CD14-positive monocyte (primary cell): Measurements from ENCODE around the gene URI1. TPM values are rescaled to one million over a fixed set of nuclear protein-coding genes. Genes with fewer than 3 reads are reported as not detected.
A peak's percentile ranks its signal among the peaks of the same experiment; 100 is the strongest.

Source experiments
- DNase-seq, 3 donors: peaks; one replicate each; pipeline ENCODE4 v3.0.0-alpha.2; 2011 to 2022
- H2AFZ ChIP-seq: 2 replicates; pipeline ENCODE4 v1.6.0; 2012; ENCODE audit warnings: mild to moderate bottlenecking, low read depth, low read length, inconsistent platforms; ENCODE audit not compliant: insufficient read depth, poor library complexity, severe bottlenecking
- H3K27ac ChIP-seq, 2 donors: 1 replicate in 1 of 2; 2 replicates in 1 of 2; pipeline ENCODE4 v1.5.1; 2012 to 2013; ENCODE audit warnings: low read length in 2 of 2, control low read depth in 1 of 2, inconsistent platforms in 1 of 2, low read depth in 1 of 2, mild to moderate bottlenecking in 1 of 2
- H3K27me3 ChIP-seq, 2 donors: one replicate each; pipeline versions ENCODE4 v1.6.0 to v1.6.1; 2011 to 2013; ENCODE audit warnings: low read length in 2 of 2; ENCODE audit not compliant: control insufficient read depth in 2 of 2, insufficient read depth in 2 of 2
- H3K36me3 ChIP-seq, 2 donors: replicated peaks in 1 of 2; 1 replicate in 1 of 2; 2 replicates in 1 of 2; pipeline versions ENCODE4 v1.5.1 to v1.6.1; 2012 to 2013; ENCODE audit warnings: low read length in 2 of 2, control low read depth in 1 of 2, inconsistent platforms in 1 of 2, mild to moderate bottlenecking in 1 of 2; ENCODE audit not compliant: insufficient read depth in 2 of 2, control insufficient read depth in 1 of 2
- H3K4me1 ChIP-seq, 2 donors: 1 replicate in 1 of 2; 2 replicates in 1 of 2; pipeline versions ENCODE4 v1.5.1 to v1.6.1; 2012 to 2013; ENCODE audit warnings: low read length in 2 of 2, control low read depth in 1 of 2, inconsistent platforms in 1 of 2, mild to moderate bottlenecking in 1 of 2, moderate library complexity in 1 of 2; ENCODE audit not compliant: insufficient read depth in 2 of 2, control insufficient read depth in 1 of 2
- H3K4me2 ChIP-seq: replicated peaks from 2 replicates; pipeline ENCODE3; 2012; ENCODE audit warnings: low read length, moderate library complexity, mild to moderate bottlenecking; ENCODE audit not compliant: poor library complexity, severe bottlenecking; ENCODE audit errors: extremely low read depth
- H3K4me3 ChIP-seq, 3 experiments: fragments of 200-600 bp in 1 of 3; sonication (generic) in 1 of 3; replicated peaks in 1 of 3; 1 replicate in 2 of 3; 2 replicates in 1 of 3; pipeline ENCODE4 v1.5.1; 2011 to 2013; ENCODE audit warnings: low read length in 3 of 3, mild to moderate bottlenecking in 3 of 3, control low read depth in 2 of 3, low read depth in 2 of 3, inconsistent platforms in 1 of 3, moderate library complexity in 1 of 3
- H3K79me2 ChIP-seq: 2 replicates; pipeline ENCODE4 v1.6.0; 2012; ENCODE audit warnings: mild to moderate bottlenecking, control low read depth, inconsistent platforms, low read length, moderate library complexity; ENCODE audit not compliant: insufficient read depth
- H3K9ac ChIP-seq: 2 replicates; pipeline ENCODE4 v1.6.0; 2017; ENCODE audit warnings: low read length, mild to moderate bottlenecking; ENCODE audit not compliant: insufficient read depth, poor library complexity, severe bottlenecking
- H3K9me3 ChIP-seq, 2 donors: replicated peaks in 1 of 2; 1 replicate in 1 of 2; 2 replicates in 1 of 2; pipeline versions ENCODE4 v1.5.1 to v1.6.1; 2012 to 2013; ENCODE audit warnings: low read length in 2 of 2, control low read depth in 1 of 2; ENCODE audit not compliant: control insufficient read depth in 1 of 2, insufficient read depth in 1 of 2
- H4K20me1 ChIP-seq: 2 replicates; pipeline ENCODE4 v1.6.0; 2012; ENCODE audit warnings: mild to moderate bottlenecking, low read length, control low read depth, moderate library complexity; ENCODE audit not compliant: insufficient read depth
- H3K27ac Mint-ChIP-seq, 7 donors: one replicate each; pipeline ENCODE4 v1.8.0; 2020; ENCODE audit warnings: mild to moderate bottlenecking in 7 of 7, mixed read lengths in 7 of 7, moderate library complexity in 6 of 7, inconsistent platforms in 2 of 7
- H3K27me3 Mint-ChIP-seq, 3 donors: one replicate each; pipeline ENCODE4 v1.8.0; 2021 to 2022; ENCODE audit warnings: low read depth in 3 of 3, mild to moderate bottlenecking in 3 of 3, mixed read lengths in 3 of 3, moderate library complexity in 3 of 3, inconsistent platforms in 1 of 3
- H3K36me3 Mint-ChIP-seq, 2 donors: one replicate each; pipeline ENCODE4 v1.8.0; 2020; ENCODE audit warnings: mixed read lengths in 2 of 2, inconsistent platforms in 1 of 2, mild to moderate bottlenecking in 1 of 2
- H3K4me1 Mint-ChIP-seq: one replicate; pipeline ENCODE4 v1.8.0; 2020; ENCODE audit warnings: mild to moderate bottlenecking, mixed read lengths
- H3K4me3 Mint-ChIP-seq, 2 donors: one replicate each; pipeline ENCODE4 v1.8.0; 2020; ENCODE audit warnings: mild to moderate bottlenecking in 2 of 2, mixed read lengths in 2 of 2, moderate library complexity in 1 of 2
- H3K9me3 Mint-ChIP-seq, 7 donors: one replicate each; pipeline ENCODE4 v1.8.0; 2020 to 2022; ENCODE audit warnings: mixed read lengths in 7 of 7, mild to moderate bottlenecking in 6 of 7, moderate library complexity in 6 of 7, inconsistent platforms in 2 of 7
- CTCF ChIP-seq: fragments of 200-600 bp; IDR thresholded peaks from one replicate; pipeline ENCODE4 v1.8.0; 2022; ENCODE audit warnings: antibody characterized with exemption, mild to moderate bottlenecking
- WGBS: methylation state at CpG from one replicate; pipeline ENCODE4 v1.1.5; 2013; ENCODE audit warnings: missing lambda C conversion rate; ENCODE audit not compliant: insufficient coverage; 5-methylcytosine and 5-hydroxymethylcytosine counted together
- intact Hi-C, 2 donors: fragments of 100-400 bp; cut with micrococcal nuclease; formaldehyde crosslinking; loops; one replicate each; pipeline versions ENCODE4 v1.15.0 to v1.15.1; 2023
- polyA plus RNA-seq, 3 donors: library from polyadenylated mRNA; depleted of rRNA in 1 of 3; unstranded in 2 of 3; stranded (reverse) in 1 of 3; fragments of 300-500 nt in 2 of 3; fragments of >200 nt in 1 of 3; fragmentation: Illumina TruSeq in 2 of 3; gene quantifications; 1 replicate in 2 of 3; 2 replicates in 1 of 3; pipeline ENCODE4 v1.2.3, GENCODE V29; 2012 to 2021

Gene URI1
- polyA plus RNA-seq, 3 donors, result 5.3 to 19.3 (median 9.7) TPM

GRCh38 chr19:29936409-29936808 is 5.6 kb upstream of the URI1 start:
- H3K27ac Mint-ChIP-seq, result peak overlapping the region in 1 of 7 donors; percentile 50
- no peaks in the 10 kb centered on the region for H3K27me3 ChIP-seq
- H3K36me3 Mint-ChIP-seq, result no peaks in the 10 kb centered on the region
- H3K4me3 Mint-ChIP-seq, result no peak overlapping the region
- intact Hi-C loops, result no loop called here
- H3K27ac ChIP-seq, result no peak overlapping the region
- peaks cover 3% of the 10 kb centered on the region for H3K4me1 Mint-ChIP-seq
- H3K4me3 ChIP-seq, result no peak overlapping the region
- no peaks in the 10 kb centered on the region for H3K79me2 ChIP-seq
- H2AFZ ChIP-seq, result no peak overlapping the region
- H4K20me1 ChIP-seq, result no peaks in the 10 kb centered on the region
- no peak overlapping the region for H3K9ac ChIP-seq
- no peak for TF ChIP-seq CTCF
- H3K36me3 ChIP-seq, result no peaks in the 10 kb centered on the region
- H3K27me3 Mint-ChIP-seq, result peaks cover 0 to 11% (median 10%) of the 10 kb centered on the region in 3 donors
- H3K4me1 ChIP-seq, result peaks cover 0 to 3% of the 10 kb centered on the region in 2 donors
- no peak overlapping the region for H3K4me2 ChIP-seq
- peaks cover 0 to 20% of the 10 kb centered on the region in 2 donors for H3K9me3 ChIP-seq
- H3K9me3 Mint-ChIP-seq, result peaks cover 17 to 33% (median 31%) of the 10 kb centered on the region in 7 donors
- no CpG with 5 or more reads among the region's 3 CpGs for WGBS
- no peak for DNase-seq

GRCh38 chr19:29939628-29940027 is 2.4 kb upstream of the URI1 start:
- H3K79me2 ChIP-seq, result peaks cover 22% of the 10 kb centered on the region
- H3K36me3 ChIP-seq, result no peaks in the 10 kb centered on the region
- H3K4me1 Mint-ChIP-seq, result peaks cover 23% of the 10 kb centered on the region
- TF ChIP-seq CTCF, result no peak
- no peak for DNase-seq
- H3K4me3 ChIP-seq, result no peak overlapping the region
- intact Hi-C loops, result loop anchor here (2.0 to 10.0 kb wide), 4 partner anchors 97 to 335 kb away; partner anchors contain the start of genes POP4 (in 2 of the 2) and CCNE1 (in 1 of the 2)
- no peak overlapping the region for H2AFZ ChIP-seq
- H3K9ac ChIP-seq, result no peak overlapping the region
- 100% methylated on average over 1 of the region's 1 CpG for WGBS
- no peak overlapping the region for H3K4me2 ChIP-seq
- peaks cover 18% of the 10 kb centered on the region for H4K20me1 ChIP-seq
- no peaks in the 10 kb centered on the region for H3K36me3 Mint-ChIP-seq
- no peak overlapping the region for H3K27ac Mint-ChIP-seq
- H3K27ac ChIP-seq, result no peak overlapping the region
- peaks cover 0 to 11% (median 10%) of the 10 kb centered on the region in 3 donors for H3K27me3 Mint-ChIP-seq
- peaks cover 17 to 26% (median 24%) of the 10 kb centered on the region in 7 donors for H3K9me3 Mint-ChIP-seq
- no peak overlapping the region for H3K4me3 Mint-ChIP-seq
- peaks cover 0 to 15% of the 10 kb centered on the region in 2 donors for H3K9me3 ChIP-seq
- H3K27me3 ChIP-seq, result no peaks in the 10 kb centered on the region
- H3K4me1 ChIP-seq, result peaks cover 13 to 21% of the 10 kb centered on the region in 2 donors
